Ascending aorta (tissue), 2 donors: Measurements from ENCODE around the gene DCST1. TPM values are rescaled to one million over a fixed set of nuclear protein-coding genes. Genes with fewer than 3 reads are reported as not detected.

ENCODE experiments used
- DNase-seq, 2 donors: peaks; one replicate each; pipeline ENCODE4 v3.0.0-alpha.2; 2019; ENCODE audit warnings: low spot score in 2 of 2
- H3K27ac ChIP-seq, 2 donors: fragments of 200-600 bp; sonication (generic); one replicate each; pipeline ENCODE4 v1.5.1; 2016 to 2017; ENCODE audit warnings: mild to moderate bottlenecking in 1 of 2
- H3K27me3 ChIP-seq: fragments of 200-600 bp; sonication (generic); one replicate; pipeline ENCODE4 v1.5.1; 2017
- H3K36me3 ChIP-seq, 2 donors: fragments of 200-600 bp; sonication (generic); one replicate each; pipeline ENCODE4 v1.5.1; 2016
- H3K4me1 ChIP-seq, 2 donors: fragments of 200-600 bp; sonication (generic); one replicate each; pipeline ENCODE4 v1.5.1; 2016 to 2017; ENCODE audit warnings: mild to moderate bottlenecking in 1 of 2
- H3K4me3 ChIP-seq, 2 donors: fragments of 200-600 bp; sonication (generic); one replicate each; pipeline ENCODE4 v1.5.1; 2016 to 2017; ENCODE audit warnings: mild to moderate bottlenecking in 1 of 2
- H3K9me3 ChIP-seq, 2 donors: fragments of 200-600 bp; sonication (generic); one replicate each; pipeline ENCODE4 v1.5.1; 2016
- CTCF ChIP-seq, 3 experiments: fragments of 200-600 bp in 2 of 3; fragments of 450-650 bp in 1 of 3; sonication (generic) in 2 of 3; IDR thresholded peaks; one replicate each; pipeline ENCODE4 v1.5.1; 2016 to 2019; ENCODE audit warnings: antibody characterized with exemption in 3 of 3, mild to moderate bottlenecking in 1 of 3, moderate library complexity in 1 of 3
- intact Hi-C: fragments of 100-400 bp; cut with DNase I; formaldehyde crosslinking; loops from one replicate; pipeline ENCODE4 v1.15.1; 2023
- total RNA-seq: library from RNA; depleted of rRNA; stranded (reverse); fragments of >200 nt; gene quantifications from one replicate; pipeline ENCODE4 v1.1.0, GENCODE V29; 2016

Gene DCST1
- total RNA-seq, 1 donor from 2014 or later, result not detected

DNA sequence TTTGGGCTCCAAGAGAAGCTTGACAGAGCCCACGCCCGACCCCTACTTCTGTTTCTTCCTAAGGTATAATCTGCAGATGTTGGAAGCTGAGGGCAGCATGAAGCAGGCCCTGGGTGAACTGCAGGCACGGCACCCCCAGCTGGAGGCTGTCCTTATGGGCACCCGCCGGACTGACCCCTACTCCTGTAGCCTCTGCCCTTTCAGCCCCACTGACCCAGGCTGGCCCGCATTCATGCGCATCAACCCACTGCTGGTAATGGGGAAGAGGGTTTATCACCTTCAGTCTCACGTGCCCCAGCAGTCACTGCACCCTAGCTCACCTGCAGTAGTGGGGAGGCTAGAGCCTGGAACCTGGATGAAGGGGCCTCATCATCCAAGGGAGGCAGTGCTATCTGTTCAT lies 43.3 kb upstream of the DCST1 start:
- peaks cover 26 to 36% of the 10 kb centered on the region in 2 donors for H3K36me3 ChIP-seq

GRCh38 chr1:154992721-154993571 lies 40.7 kb upstream of the DCST1 start:
- H3K36me3 ChIP-seq, result peaks cover 21 to 32% of the 10 kb centered on the region in 2 donors

More for the DNA sequence above, 43.3 kb upstream of the DCST1 start:
- Histone ChIP-seq H3K4me1 (no peaks in the 10 kb centered on the region), H3K4me3 (no peak overlapping the region), H3K27ac (no peak overlapping the region), H3K27me3 (no peaks in the 10 kb centered on the region), H3K9me3 (no peaks in the 10 kb centered on the region)
- no peak for DNase-seq
- intact Hi-C loops, result no loop called here
- no peak for TF ChIP-seq CTCF (IDR thresholded peaks at IDR 0.05)

DNA sequence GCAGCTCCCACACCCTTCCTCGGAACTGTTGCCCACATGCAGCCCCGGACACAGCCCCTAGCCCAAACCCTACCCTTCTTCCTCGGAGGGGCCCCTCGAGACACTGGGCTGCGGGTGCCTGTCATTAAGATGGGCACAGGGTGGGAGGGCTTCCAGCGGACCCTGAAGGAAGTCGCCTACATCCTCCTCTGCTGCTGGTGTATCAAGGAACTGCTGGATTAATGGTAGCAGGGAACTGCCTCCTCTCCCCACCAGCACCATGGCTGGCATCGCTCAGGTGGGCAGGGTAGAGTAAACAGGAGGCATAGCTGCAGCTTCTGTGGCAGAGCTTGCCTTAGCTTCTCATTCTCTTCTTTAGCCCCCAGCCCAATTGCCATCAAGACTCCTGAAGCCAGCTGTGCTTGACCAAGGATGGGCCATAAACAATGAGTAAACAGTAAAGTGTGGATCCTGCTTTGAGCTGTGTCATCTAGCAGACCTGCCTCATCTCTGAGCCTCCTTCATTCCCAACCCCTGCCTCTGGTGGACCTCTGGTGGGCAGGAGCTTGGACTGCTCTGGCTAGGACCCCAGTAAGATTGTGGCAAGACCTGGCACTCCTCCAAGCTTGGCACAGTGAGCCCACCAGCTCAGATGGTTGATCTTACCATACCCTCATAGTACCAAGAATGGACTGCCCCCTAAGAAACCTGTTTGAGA lies 39.9 kb upstream of the DCST1 start, which contains the start of gene LENEP:
Gene LENEP (plus strand): TSS at position 15 of the 697 bp plus-strand sequence. CDS start 22 bp downstream, at position 37.
- no peaks in the 10 kb centered on the region for H3K27me3 ChIP-seq
- H3K9me3 ChIP-seq, result no peaks in the 10 kb centered on the region
- H3K4me1 ChIP-seq, result peaks cover 0 to under 1% of the 10 kb centered on the region in 2 donors
- peaks cover 13 to 24% of the 10 kb centered on the region in 2 donors for H3K36me3 ChIP-seq
- no peak for TF ChIP-seq CTCF (IDR thresholded peaks at IDR 0.05)
- H3K27ac ChIP-seq, result no peak within 1 kb of the TSS
- intact Hi-C loops, result no loop called here
- no peak for DNase-seq
- H3K4me3 ChIP-seq, result no peak within 1 kb of the TSS

More at GRCh38 chr1:154992721-154993571, 40.7 kb upstream of the DCST1 start:
- no peak for TF ChIP-seq CTCF (IDR thresholded peaks at IDR 0.05)
- Histone ChIP-seq H3K27me3 (no peaks in the 10 kb centered on the region), H3K9me3 (no peaks in the 10 kb centered on the region), H3K4me3 (no peak overlapping the region), H3K27ac (no peak overlapping the region), H3K4me1 (no peaks in the 10 kb centered on the region)
- DNase-seq, result no peak
- intact Hi-C loops, result no loop called here

GRCh38 chr1:154994269-154994587 lies 39.4 kb upstream of the DCST1 start:
- Histone ChIP-seq H3K4me3 (no peak overlapping the region), H3K27me3 (no peaks in the 10 kb centered on the region), H3K27ac (no peak overlapping the region), H3K9me3 (no peaks in the 10 kb centered on the region), H3K4me1 (peaks cover 1 to 4% of the 10 kb centered on the region in 2 donors), H3K36me3 (peaks cover 9 to 19% of the 10 kb centered on the region in 2 donors)
- no peak for DNase-seq
- intact Hi-C loops, result no loop called here
- no peak for TF ChIP-seq CTCF (IDR thresholded peaks at IDR 0.05)

- H3K27ac ChIP-seq, result no peak overlapping the region
- no peaks in the 10 kb centered on the region for H3K27me3 ChIP-seq
- H3K4me3 ChIP-seq, result no peak overlapping the region
- intact Hi-C loops, result no loop called here
- peaks cover 6 to 17% of the 10 kb centered on the region in 2 donors for H3K36me3 ChIP-seq
- H3K4me1 ChIP-seq, result peaks cover 4 to 6% of the 10 kb centered on the region in 2 donors
- no peak for TF ChIP-seq CTCF (IDR thresholded peaks at IDR 0.05)
- DNase-seq, result no peak
- no peaks in the 10 kb centered on the region for H3K9me3 ChIP-seq
These were observed 39.0 kb upstream of the DCST1 start for GRCh38 chr1:154994591-154994990.
